Lower lobe of right lung (tissue), 2 donors: ENCODE measurements around the gene GCC2. TPM values are rescaled to one million over a fixed set of nuclear protein-coding genes. Genes with fewer than 3 reads are reported as not detected.

Experiments
- ATAC-seq, 2 donors: fragments of 200-7000 bp; cut with Tn5 transposase; one replicate each; pipeline ENCODE4 v1.9.1; 2020 to 2022; ENCODE audit warnings: mild to moderate bottlenecking in 2 of 2, moderate library complexity in 2 of 2
- DNase-seq: peaks from one replicate; pipeline ENCODE4 v3.0.0-alpha.2; 2020
- H3K27ac ChIP-seq: fragments of 200-600 bp; one replicate; pipeline ENCODE4 v1.8.0; 2022
- H3K27me3 ChIP-seq: fragments of 200-600 bp; one replicate; pipeline ENCODE4 v1.8.0; 2022; ENCODE audit warnings: low read depth
- H3K36me3 ChIP-seq: fragments of 200-600 bp; one replicate; pipeline ENCODE4 v1.8.0; 2022; ENCODE audit warnings: mild to moderate bottlenecking
- H3K4me1 ChIP-seq: fragments of 200-600 bp; one replicate; pipeline ENCODE4 v1.8.0; 2022
- H3K4me3 ChIP-seq: fragments of 200-600 bp; one replicate; pipeline ENCODE4 v1.8.0; 2022; ENCODE audit warnings: mild to moderate bottlenecking
- H3K9me3 ChIP-seq: fragments of 200-600 bp; one replicate; pipeline ENCODE4 v1.8.0; 2022
- intact Hi-C: fragments of 100-400 bp; cut with DNase I; formaldehyde crosslinking; loops from one replicate; pipeline ENCODE4 v1.11.0; 2022
- total RNA-seq: library from RNA; stranded (reverse); fragmentation: NEBNext Ultra II Directional; extraction: Animal tissue kit (Norgen Biotek cat#: 25700); gene quantifications from one replicate; pipeline ENCODE4 v1.2.1, GENCODE V29; 2021
- TF ChIP-seq, protein P1 (sequence below): fragments of 200-600 bp; IDR thresholded peaks from one replicate; pipeline ENCODE4 v1.8.0; 2022; ENCODE audit warnings: antibody characterized with exemption, mild to moderate bottlenecking
- donor health status: DM: no; HTN: yes; CAD: no; lungs with severe emphysema.

The GCC2 gene
- total RNA-seq, 1 donor from 2014 or later, result 52.4 TPM

DNA sequence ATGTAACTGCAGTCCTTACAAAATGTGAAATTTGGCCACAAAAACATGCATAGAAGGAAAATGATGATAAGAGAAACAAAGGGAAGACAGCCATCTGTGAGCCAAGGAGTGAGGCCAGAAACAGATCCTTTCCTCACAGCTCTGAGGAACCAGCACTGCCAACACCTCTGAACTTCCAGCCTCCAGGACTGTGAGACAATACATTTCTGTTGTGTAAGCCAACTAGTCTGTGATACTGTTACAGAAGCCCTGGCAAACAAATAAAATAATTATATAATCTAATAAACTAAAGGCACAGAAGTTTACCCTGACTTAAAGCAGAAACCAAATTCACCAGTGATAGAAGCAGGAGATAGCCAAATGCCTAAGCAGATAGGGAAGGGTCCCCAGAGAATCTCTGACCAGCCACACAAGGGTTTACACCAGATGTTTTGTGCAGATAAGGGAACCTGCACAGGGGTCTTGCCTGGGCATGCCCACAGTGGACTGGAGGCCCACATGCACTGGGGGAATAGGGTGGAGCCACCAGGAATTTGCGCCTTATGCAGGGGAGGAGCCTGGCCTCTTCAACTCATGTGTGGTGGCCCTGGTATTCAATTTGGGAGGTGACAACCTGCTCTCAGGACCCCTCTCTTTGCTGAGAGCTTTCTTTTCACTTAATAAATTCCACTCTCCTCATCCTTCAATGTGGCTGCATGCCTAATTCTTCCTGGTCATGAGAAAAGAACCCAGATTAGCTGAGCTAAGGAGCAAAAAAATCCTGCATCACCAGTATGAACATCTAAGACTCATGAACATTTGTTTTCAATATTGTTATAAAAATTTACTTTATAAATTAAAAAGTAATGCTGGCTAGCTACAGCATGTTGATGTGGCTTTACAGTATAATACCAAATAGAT lies 3.8 kb upstream of the GCC2 start:
- intact Hi-C loops, result no loop called here
- DNase-seq, result no peak

DNA sequence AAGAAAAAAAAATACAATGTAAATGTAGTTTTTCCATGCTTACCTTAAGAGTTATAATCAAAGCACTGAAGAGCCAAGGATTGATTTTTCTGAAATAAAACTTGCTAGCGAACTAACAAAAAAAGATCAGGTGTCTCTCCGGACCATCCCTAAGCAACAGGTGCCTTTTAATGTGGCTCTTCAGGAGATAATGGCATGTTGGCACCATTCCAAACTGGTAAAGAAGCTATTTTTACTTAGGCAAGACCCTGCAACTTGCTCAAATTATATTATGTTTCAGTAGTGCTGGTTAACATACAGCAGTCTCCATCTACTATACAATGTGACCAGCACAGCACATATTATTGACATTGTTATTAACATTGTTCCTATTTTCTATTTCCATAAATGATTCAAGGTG lies 2.3 kb upstream of the GCC2 start:
- H3K4me1 ChIP-seq, result peaks cover 24% of the 10 kb centered on the region
- TF ChIP-seq, protein P1, sequence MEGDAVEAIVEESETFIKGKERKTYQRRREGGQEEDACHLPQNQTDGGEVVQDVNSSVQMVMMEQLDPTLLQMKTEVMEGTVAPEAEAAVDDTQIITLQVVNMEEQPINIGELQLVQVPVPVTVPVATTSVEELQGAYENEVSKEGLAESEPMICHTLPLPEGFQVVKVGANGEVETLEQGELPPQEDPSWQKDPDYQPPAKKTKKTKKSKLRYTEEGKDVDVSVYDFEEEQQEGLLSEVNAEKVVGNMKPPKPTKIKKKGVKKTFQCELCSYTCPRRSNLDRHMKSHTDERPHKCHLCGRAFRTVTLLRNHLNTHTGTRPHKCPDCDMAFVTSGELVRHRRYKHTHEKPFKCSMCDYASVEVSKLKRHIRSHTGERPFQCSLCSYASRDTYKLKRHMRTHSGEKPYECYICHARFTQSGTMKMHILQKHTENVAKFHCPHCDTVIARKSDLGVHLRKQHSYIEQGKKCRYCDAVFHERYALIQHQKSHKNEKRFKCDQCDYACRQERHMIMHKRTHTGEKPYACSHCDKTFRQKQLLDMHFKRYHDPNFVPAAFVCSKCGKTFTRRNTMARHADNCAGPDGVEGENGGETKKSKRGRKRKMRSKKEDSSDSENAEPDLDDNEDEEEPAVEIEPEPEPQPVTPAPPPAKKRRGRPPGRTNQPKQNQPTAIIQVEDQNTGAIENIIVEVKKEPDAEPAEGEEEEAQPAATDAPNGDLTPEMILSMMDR, result no peak
- peaks cover 5% of the 10 kb centered on the region for H3K36me3 ChIP-seq
- ATAC-seq, result no peak
- H3K27ac ChIP-seq, result no peak overlapping the region
- intact Hi-C loops, result no loop called here
- H3K4me3 ChIP-seq, result no peak overlapping the region
- no peak for DNase-seq
- no peaks in the 10 kb centered on the region for H3K9me3 ChIP-seq
- no peaks in the 10 kb centered on the region for H3K27me3 ChIP-seq

More for the DNA sequence above, 3.8 kb upstream of the GCC2 start:
- Histone ChIP-seq H3K27me3 (no peaks in the 10 kb centered on the region), H3K27ac (no peak overlapping the region), H3K4me3 (no peak overlapping the region), H3K36me3 (no peaks in the 10 kb centered on the region), H3K9me3 (no peaks in the 10 kb centered on the region), H3K4me1 (peaks cover 14% of the 10 kb centered on the region)
- TF ChIP-seq, protein P1, result no peak
- no peak for ATAC-seq

DNA sequence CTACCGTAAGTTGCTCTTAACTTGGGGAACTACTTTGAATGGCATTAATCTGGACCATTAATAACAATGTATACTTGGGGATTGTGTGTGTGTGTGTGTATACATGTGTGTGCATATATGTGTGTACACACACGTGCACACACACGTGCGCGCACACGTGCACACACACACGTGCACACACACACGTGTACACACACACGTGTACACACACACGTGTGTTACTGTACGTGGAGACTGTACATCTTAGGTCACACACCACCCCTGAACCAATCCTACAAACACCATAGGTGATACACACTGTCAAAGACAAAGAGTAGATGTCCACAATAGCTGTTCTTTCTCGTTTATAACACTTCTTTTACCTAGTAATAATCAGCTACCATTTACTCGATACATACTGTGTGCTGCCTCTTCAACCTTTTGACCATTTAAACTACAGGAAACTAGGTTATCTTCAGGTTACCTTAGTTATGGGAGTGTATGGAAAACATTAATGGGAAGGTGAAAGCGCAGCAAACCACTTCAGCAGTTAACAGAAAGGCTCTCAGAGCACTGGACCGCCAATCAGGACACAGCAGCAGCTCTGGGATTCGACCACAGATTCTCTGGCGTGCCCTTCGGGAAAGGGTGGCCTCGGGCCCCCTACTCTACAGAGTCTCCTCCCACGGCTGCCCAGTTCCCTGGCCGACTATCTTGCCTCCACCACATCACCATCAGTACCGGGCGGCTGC lies 894 bp upstream of the GCC2 start:
- intact Hi-C loops, result no loop called here
- H3K27me3 ChIP-seq, result no peaks in the 10 kb centered on the region
- no peak for ATAC-seq
- no peak for DNase-seq
- H3K4me1 ChIP-seq, result peaks cover 26% of the 10 kb centered on the region
- H3K9me3 ChIP-seq, result no peaks in the 10 kb centered on the region
- H3K36me3 ChIP-seq, result peaks cover 20% of the 10 kb centered on the region
- H3K4me3 ChIP-seq, result peak overlapping the region; percentile 85
- TF ChIP-seq, protein P1, result no peak
- H3K27ac ChIP-seq, result peak overlapping the region; percentile 92

DNA sequence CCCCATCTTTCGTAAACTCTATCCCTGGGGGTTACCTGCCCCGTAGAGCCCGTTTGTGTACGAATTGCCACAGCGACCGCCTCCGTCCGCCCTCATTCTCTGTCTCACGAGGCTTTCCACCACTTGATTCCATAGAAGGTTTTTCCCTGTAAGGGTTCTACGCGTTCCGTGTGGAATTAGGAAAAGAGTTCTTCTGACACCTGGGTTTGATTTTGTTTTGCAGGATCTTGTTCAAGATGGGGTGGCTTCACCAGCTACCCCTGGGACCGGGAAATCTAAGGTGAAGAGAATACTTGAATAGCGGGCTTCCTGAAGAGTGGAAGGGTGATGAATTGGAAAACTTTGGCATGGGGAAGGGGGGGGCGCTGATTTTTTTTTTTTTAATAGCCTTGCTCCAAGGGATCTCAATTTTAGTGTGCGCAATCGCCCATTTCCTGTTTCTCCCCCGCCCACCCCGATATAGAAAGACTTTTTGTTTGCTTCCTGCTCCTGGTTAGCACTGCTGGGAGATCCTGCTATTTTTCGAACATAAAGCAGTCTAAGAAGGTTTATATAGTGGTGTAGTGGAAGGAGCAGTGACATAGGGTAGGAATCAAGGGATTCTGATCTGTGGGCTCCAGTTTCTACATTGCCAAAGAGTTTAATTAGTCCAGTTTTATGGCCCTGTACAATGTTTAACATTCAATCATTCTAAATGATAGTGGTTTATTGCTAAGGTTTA lies 564 bp downstream of the GCC2 start:
- DNase-seq (no peak), ATAC-seq (peak; percentile 64 to 77)
- Histone ChIP-seq H3K27me3 (no peaks in the 10 kb centered on the region), H3K4me1 (peaks cover 26% of the 10 kb centered on the region), H3K4me3 (peak overlapping the region; percentile 85), H3K36me3 (peaks cover 34% of the 10 kb centered on the region), H3K27ac (peak overlapping the region; percentile 92), H3K9me3 (no peaks in the 10 kb centered on the region)
- intact Hi-C loops, result no loop called here
- TF ChIP-seq, protein P1, result no peak

DNA sequence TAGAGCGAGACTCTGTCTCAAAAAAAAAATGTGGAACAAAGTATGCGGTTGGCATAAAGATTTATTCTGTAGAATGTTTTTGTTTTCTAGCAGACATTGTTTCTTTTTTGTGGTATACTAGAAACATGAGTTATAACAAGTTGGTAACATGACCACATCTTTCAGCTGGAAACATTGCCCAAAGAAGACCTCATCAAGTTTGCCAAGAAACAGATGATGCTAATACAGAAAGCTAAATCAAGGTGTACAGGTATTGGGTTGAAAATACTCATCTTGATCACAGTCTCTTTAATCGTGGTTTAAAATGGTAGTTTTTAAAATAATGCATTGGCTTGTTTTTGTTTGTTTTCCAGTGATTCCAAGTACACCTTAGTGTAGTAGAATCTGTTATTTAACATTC lies 1.9 kb downstream of the GCC2 start:
- H3K27ac ChIP-seq, result no peak overlapping the region

More for the DNA sequence above, 1.9 kb downstream of the GCC2 start:
- TF ChIP-seq, protein P1, result no peak
- Histone ChIP-seq H3K4me3 (no peak overlapping the region), H3K9me3 (no peaks in the 10 kb centered on the region), H3K27me3 (no peaks in the 10 kb centered on the region), H3K36me3 (peaks cover 47% of the 10 kb centered on the region), H3K4me1 (peaks cover 26% of the 10 kb centered on the region)
- intact Hi-C loops, result no loop called here
- no peak for ATAC-seq
- no peak for DNase-seq
